Central memory CD8-positive, alpha-beta T cell (primary cell): ENCODE results near the gene KICS2.

Source experiments
- ATAC-seq: fragments of 150-1000 bp; cut with Tn5 transposase; replicated peaks from 2 replicates; pipeline ENCODE4 v1.10.0; 2022; ENCODE audit warnings: mild to moderate bottlenecking, moderate FRiP score, moderate number of reproducible peaks; ENCODE audit not compliant: poor library complexity, severe bottlenecking; ENCODE audit errors: extremely low read depth
- DNase-seq, 2 donors: peaks; one replicate each; pipeline ENCODE4 v3.0.0; 2021; ENCODE audit warnings: low spot score in 2 of 2
- H3K27ac Mint-ChIP-seq: one replicate; pipeline ENCODE4 v1.8.0; 2022; ENCODE audit warnings: low read depth, mild to moderate bottlenecking, moderate library complexity, mixed read lengths
- H3K27me3 Mint-ChIP-seq: one replicate; pipeline ENCODE4 v1.8.0; 2022; ENCODE audit warnings: mixed read lengths
- H3K36me3 Mint-ChIP-seq: one replicate; pipeline ENCODE4 v1.8.0; 2022; ENCODE audit warnings: mild to moderate bottlenecking, moderate library complexity, mixed read lengths; ENCODE audit not compliant: insufficient read depth
- H3K4me1 Mint-ChIP-seq: one replicate; pipeline ENCODE4 v1.8.0; 2022; ENCODE audit warnings: mixed read lengths
- H3K4me3 Mint-ChIP-seq: one replicate; pipeline ENCODE4 v1.8.0; 2022; ENCODE audit warnings: mild to moderate bottlenecking, moderate library complexity, mixed read lengths
- H3K9me3 Mint-ChIP-seq: one replicate; pipeline ENCODE4 v1.8.0; 2022; ENCODE audit warnings: mixed read lengths

Gene KICS2

GRCh38 chr12:64222009-64222765, at the start of gene KICS2:
Gene KICS2, minus strand, starts transcription at chr12:64222296. Its CDS starts 59 bp downstream, at chr12:64222237.
- peaks cover 22% of the 10 kb centered on the region for H3K27me3 Mint-ChIP-seq
- ATAC-seq (peak; percentile 89), DNase-seq (peak; percentile 81 to 88)
- H3K4me3 Mint-ChIP-seq: peak within 1 kb of the TSS; percentile 88
- H3K36me3 Mint-ChIP-seq: peaks cover 20% of the 10 kb centered on the region
- peaks cover 39% of the 10 kb centered on the region for H3K4me1 Mint-ChIP-seq
- no peaks in the 10 kb centered on the region for H3K9me3 Mint-ChIP-seq
- peak within 1 kb of the TSS; percentile 95 for H3K27ac Mint-ChIP-seq

- H3K4me1 Mint-ChIP-seq: no peaks in the 10 kb centered on the region
- no peaks in the 10 kb centered on the region for H3K9me3 Mint-ChIP-seq
- no peak overlapping the region for H3K4me3 Mint-ChIP-seq
- H3K36me3 Mint-ChIP-seq: no peaks in the 10 kb centered on the region
- no peak for DNase-seq
- no peak for ATAC-seq
- peaks cover 26% of the 10 kb centered on the region for H3K27me3 Mint-ChIP-seq
- H3K27ac Mint-ChIP-seq: no peak overlapping the region
These were observed 48.3 kb upstream of the KICS2 start for GRCh38 chr12:64270411-64270810.

- no peaks in the 10 kb centered on the region for H3K9me3 Mint-ChIP-seq
- H3K4me1 Mint-ChIP-seq: no peaks in the 10 kb centered on the region
- H3K36me3 Mint-ChIP-seq: no peaks in the 10 kb centered on the region
- peaks cover 38% of the 10 kb centered on the region for H3K27me3 Mint-ChIP-seq
- H3K27ac Mint-ChIP-seq: no peak overlapping the region
- DNase-seq: no peak
- no peak for ATAC-seq
- no peak overlapping the region for H3K4me3 Mint-ChIP-seq
These were observed 47.1 kb upstream of the KICS2 start for GRCh38 chr12:64269161-64269560.

GRCh38 chr12:64268409-64268808, 46.3 kb upstream of the KICS2 start:
- no peaks in the 10 kb centered on the region for H3K4me1 Mint-ChIP-seq
- no peak overlapping the region for H3K4me3 Mint-ChIP-seq
- DNase-seq: no peak
- peaks cover 38% of the 10 kb centered on the region for H3K27me3 Mint-ChIP-seq
- H3K27ac Mint-ChIP-seq: no peak overlapping the region
- H3K36me3 Mint-ChIP-seq: no peaks in the 10 kb centered on the region
- ATAC-seq: no peak
- no peaks in the 10 kb centered on the region for H3K9me3 Mint-ChIP-seq

GRCh38 chr12:64265839-64266238, 43.7 kb upstream of the KICS2 start:
- no peaks in the 10 kb centered on the region for H3K4me1 Mint-ChIP-seq
- DNase-seq: no peak
- H3K27ac Mint-ChIP-seq: no peak overlapping the region
- ATAC-seq: no peak
- no peak overlapping the region for H3K4me3 Mint-ChIP-seq
- peaks cover 38% of the 10 kb centered on the region for H3K27me3 Mint-ChIP-seq
- H3K36me3 Mint-ChIP-seq: no peaks in the 10 kb centered on the region
- no peaks in the 10 kb centered on the region for H3K9me3 Mint-ChIP-seq

GRCh38 chr12:64261813-64262212, 39.7 kb upstream of the KICS2 start:
- DNase-seq: no peak
- peaks cover 20% of the 10 kb centered on the region for H3K27me3 Mint-ChIP-seq
- no peaks in the 10 kb centered on the region for H3K36me3 Mint-ChIP-seq
- H3K4me1 Mint-ChIP-seq: no peaks in the 10 kb centered on the region
- no peak overlapping the region for H3K4me3 Mint-ChIP-seq
- no peaks in the 10 kb centered on the region for H3K9me3 Mint-ChIP-seq
- H3K27ac Mint-ChIP-seq: no peak overlapping the region
- ATAC-seq: no peak

- Mint-ChIP-seq H3K27ac (no peak overlapping the region), H3K9me3 (no peaks in the 10 kb centered on the region), H3K4me1 (peaks cover 5% of the 10 kb centered on the region), H3K4me3 (no peak overlapping the region), H3K36me3 (no peaks in the 10 kb centered on the region), H3K27me3 (no peaks in the 10 kb centered on the region)
- DNase-seq (no peak), ATAC-seq (no peak)
These were observed 36.5 kb upstream of the KICS2 start for GRCh38 chr12:64258576-64258975.

- ATAC-seq: no peak
- Mint-ChIP-seq H3K27ac (no peak overlapping the region), H3K4me3 (no peak overlapping the region), H3K9me3 (no peaks in the 10 kb centered on the region), H3K4me1 (peaks cover 5% of the 10 kb centered on the region), H3K36me3 (no peaks in the 10 kb centered on the region), H3K27me3 (no peaks in the 10 kb centered on the region)
- no peak for DNase-seq
These were observed 34.2 kb upstream of the KICS2 start for GRCh38 chr12:64256166-64256800.

GRCh38 chr12:64255249-64255648, 33.2 kb upstream of the KICS2 start:
- no peak overlapping the region for H3K27ac Mint-ChIP-seq
- H3K27me3 Mint-ChIP-seq: no peaks in the 10 kb centered on the region
- peaks cover 5% of the 10 kb centered on the region for H3K4me1 Mint-ChIP-seq
- ATAC-seq: no peak
- no peaks in the 10 kb centered on the region for H3K9me3 Mint-ChIP-seq
- no peaks in the 10 kb centered on the region for H3K36me3 Mint-ChIP-seq
- DNase-seq: no peak
- no peak overlapping the region for H3K4me3 Mint-ChIP-seq

- no peak for ATAC-seq
- no peaks in the 10 kb centered on the region for H3K9me3 Mint-ChIP-seq
- H3K36me3 Mint-ChIP-seq: no peaks in the 10 kb centered on the region
- no peaks in the 10 kb centered on the region for H3K27me3 Mint-ChIP-seq
- DNase-seq: no peak
- no peak overlapping the region for H3K27ac Mint-ChIP-seq
- no peak overlapping the region for H3K4me3 Mint-ChIP-seq
- peaks cover 5% of the 10 kb centered on the region for H3K4me1 Mint-ChIP-seq
These were observed 31.3 kb upstream of the KICS2 start for GRCh38 chr12:64253356-64253755.

- Mint-ChIP-seq H3K9me3 (no peaks in the 10 kb centered on the region), H3K4me3 (no peak overlapping the region), H3K36me3 (no peaks in the 10 kb centered on the region), H3K27me3 (no peaks in the 10 kb centered on the region), H3K27ac (no peak overlapping the region), H3K4me1 (peaks cover 5% of the 10 kb centered on the region)
- DNase-seq: no peak
- no peak for ATAC-seq
These were observed 30.6 kb upstream of the KICS2 start for GRCh38 chr12:64252681-64253080.

- ATAC-seq (no peak), DNase-seq (no peak)
- Mint-ChIP-seq H3K9me3 (no peaks in the 10 kb centered on the region), H3K4me1 (no peaks in the 10 kb centered on the region), H3K27me3 (no peaks in the 10 kb centered on the region), H3K4me3 (no peak overlapping the region), H3K27ac (no peak overlapping the region), H3K36me3 (no peaks in the 10 kb centered on the region)
These were observed 21.7 kb upstream of the KICS2 start for GRCh38 chr12:64243809-64244208.

- Mint-ChIP-seq H3K4me3 (no peak overlapping the region), H3K9me3 (no peaks in the 10 kb centered on the region), H3K27me3 (peaks cover 10% of the 10 kb centered on the region), H3K4me1 (no peaks in the 10 kb centered on the region), H3K36me3 (no peaks in the 10 kb centered on the region), H3K27ac (no peak overlapping the region)
- DNase-seq (no peak), ATAC-seq (no peak)
These were observed 18.7 kb upstream of the KICS2 start for GRCh38 chr12:64240781-64241180.
